Glutamatergic neuron (in vitro differentiated cells): ENCODE measurements around the gene TRPM3. TPM values are rescaled to one million over a fixed set of nuclear protein-coding genes. Genes with fewer than 3 reads are reported as not detected.

Experiments used
- DNase-seq: peaks from one replicate; pipeline ENCODE4 v3.0.0; 2022
- H3K27ac Mint-ChIP-seq: one replicate; pipeline ENCODE4 v1.8.0; 2020; ENCODE audit warnings: mild to moderate bottlenecking, mixed read lengths, inconsistent platforms; ENCODE audit not compliant: unreplicated experiment
- H3K27me3 Mint-ChIP-seq: one replicate; pipeline ENCODE4 v1.8.0; 2020; ENCODE audit warnings: mild to moderate bottlenecking, moderate library complexity, mixed read lengths, inconsistent platforms; ENCODE audit not compliant: unreplicated experiment
- H3K36me3 Mint-ChIP-seq: one replicate; pipeline ENCODE4 v1.8.0; 2020; ENCODE audit warnings: mild to moderate bottlenecking, mixed read lengths, inconsistent platforms; ENCODE audit not compliant: unreplicated experiment
- H3K4me1 Mint-ChIP-seq: one replicate; pipeline ENCODE4 v1.8.0; 2020; ENCODE audit warnings: mild to moderate bottlenecking, low read depth, mixed read lengths, inconsistent platforms; ENCODE audit not compliant: unreplicated experiment
- H3K4me3 Mint-ChIP-seq: one replicate; pipeline ENCODE4 v1.8.0; 2020; ENCODE audit warnings: mild to moderate bottlenecking, mixed read lengths, inconsistent platforms; ENCODE audit not compliant: unreplicated experiment
- H3K9me3 Mint-ChIP-seq: one replicate; pipeline ENCODE4 v1.8.0; 2020; ENCODE audit warnings: mild to moderate bottlenecking, moderate library complexity, mixed read lengths, inconsistent platforms; ENCODE audit not compliant: unreplicated experiment
- total RNA-seq: library from RNA; stranded (reverse); fragmentation: NEBNext Ultra II Directional; extraction: Animal tissue kit (Norgen Biotek cat#: 25700); gene quantifications from one replicate; pipeline ENCODE4 v1.2.1, GENCODE V29; 2021; ENCODE audit not compliant: unreplicated experiment
- TF ChIP-seq, protein P1 (sequence below): fragments of 200-600 bp; sonication (generic); IDR thresholded peaks from one replicate; pipeline ENCODE4 v1.5.0; 2021; ENCODE audit not compliant: partially characterized antibody, unreplicated experiment

The TRPM3 gene
- total RNA-seq, 1 donor from 2014 or later = 3.3 TPM

DNA sequence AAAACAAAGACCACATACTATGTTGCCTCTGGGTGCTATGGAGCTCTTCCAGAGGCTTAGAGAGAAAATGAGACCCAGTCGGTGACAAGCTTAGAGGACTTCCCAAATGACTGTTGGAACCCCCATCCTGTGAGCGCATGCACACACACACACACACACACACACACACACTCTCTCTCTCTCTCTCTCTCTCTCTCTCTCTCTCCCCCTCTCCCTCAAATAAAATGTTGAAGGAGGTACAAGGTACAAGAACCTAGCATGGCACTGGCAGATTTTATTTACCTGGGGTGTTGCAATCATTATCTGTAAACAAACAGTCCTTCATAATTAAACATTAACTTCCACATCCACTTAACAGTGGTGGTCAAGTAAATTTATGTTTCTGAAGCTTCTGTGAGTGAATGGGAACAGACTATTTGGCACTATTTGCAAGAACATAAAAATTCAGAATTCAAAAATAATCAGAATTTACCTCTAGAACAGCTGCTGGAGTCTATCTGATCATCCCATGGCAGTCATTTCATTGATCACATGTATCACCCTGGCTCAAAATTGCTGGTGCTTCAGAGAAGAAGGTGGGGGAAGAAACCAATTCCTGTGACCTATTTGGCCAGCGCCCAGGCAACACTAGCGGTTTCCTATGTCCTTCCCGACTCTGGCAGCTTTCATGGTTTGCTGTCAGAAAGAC, 24.9 kb downstream of the TRPM3 start:
- no peak overlapping the region for H3K27ac Mint-ChIP-seq
- TF ChIP-seq, protein P1, sequence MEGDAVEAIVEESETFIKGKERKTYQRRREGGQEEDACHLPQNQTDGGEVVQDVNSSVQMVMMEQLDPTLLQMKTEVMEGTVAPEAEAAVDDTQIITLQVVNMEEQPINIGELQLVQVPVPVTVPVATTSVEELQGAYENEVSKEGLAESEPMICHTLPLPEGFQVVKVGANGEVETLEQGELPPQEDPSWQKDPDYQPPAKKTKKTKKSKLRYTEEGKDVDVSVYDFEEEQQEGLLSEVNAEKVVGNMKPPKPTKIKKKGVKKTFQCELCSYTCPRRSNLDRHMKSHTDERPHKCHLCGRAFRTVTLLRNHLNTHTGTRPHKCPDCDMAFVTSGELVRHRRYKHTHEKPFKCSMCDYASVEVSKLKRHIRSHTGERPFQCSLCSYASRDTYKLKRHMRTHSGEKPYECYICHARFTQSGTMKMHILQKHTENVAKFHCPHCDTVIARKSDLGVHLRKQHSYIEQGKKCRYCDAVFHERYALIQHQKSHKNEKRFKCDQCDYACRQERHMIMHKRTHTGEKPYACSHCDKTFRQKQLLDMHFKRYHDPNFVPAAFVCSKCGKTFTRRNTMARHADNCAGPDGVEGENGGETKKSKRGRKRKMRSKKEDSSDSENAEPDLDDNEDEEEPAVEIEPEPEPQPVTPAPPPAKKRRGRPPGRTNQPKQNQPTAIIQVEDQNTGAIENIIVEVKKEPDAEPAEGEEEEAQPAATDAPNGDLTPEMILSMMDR = no peak
- H3K27me3 Mint-ChIP-seq = no peaks in the 10 kb centered on the region
- no peaks in the 10 kb centered on the region for H3K9me3 Mint-ChIP-seq
- DNase-seq = no peak
- no peaks in the 10 kb centered on the region for H3K36me3 Mint-ChIP-seq
- no peaks in the 10 kb centered on the region for H3K4me1 Mint-ChIP-seq
- no peak overlapping the region for H3K4me3 Mint-ChIP-seq

DNA sequence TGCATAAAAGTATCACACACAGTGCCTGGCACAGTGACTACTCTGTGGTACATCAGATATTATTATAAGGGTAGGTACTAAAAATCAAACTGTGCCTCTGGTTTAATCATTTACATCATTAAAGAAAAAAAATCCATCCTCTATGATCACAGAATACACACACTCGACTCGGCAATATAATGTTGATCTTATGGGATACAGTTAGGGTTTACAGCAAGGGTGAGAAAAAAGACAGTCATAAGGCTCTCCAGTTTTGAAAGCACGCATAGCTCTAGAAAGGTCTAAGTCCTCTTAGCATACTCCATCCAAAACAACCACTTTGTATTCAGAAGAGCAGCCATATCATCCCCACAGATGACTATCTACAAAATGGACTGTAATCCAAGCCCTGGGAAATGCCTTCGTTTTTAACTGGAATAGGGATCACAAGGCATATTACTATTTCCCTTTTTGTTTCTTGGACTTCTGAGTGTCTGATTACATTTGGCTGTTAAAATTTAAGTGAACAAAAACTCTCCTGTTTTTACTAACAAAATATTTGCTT, 26.6 kb downstream of the TRPM3 start:
- DNase-seq = no peak
- TF ChIP-seq, protein P1 = no peak
- H3K9me3 Mint-ChIP-seq = no peaks in the 10 kb centered on the region
- no peak overlapping the region for H3K27ac Mint-ChIP-seq
- no peaks in the 10 kb centered on the region for H3K36me3 Mint-ChIP-seq
- peaks cover 1% of the 10 kb centered on the region for H3K4me1 Mint-ChIP-seq
- no peaks in the 10 kb centered on the region for H3K27me3 Mint-ChIP-seq
- H3K4me3 Mint-ChIP-seq = no peak overlapping the region

- no peaks in the 10 kb centered on the region for H3K36me3 Mint-ChIP-seq
- no peaks in the 10 kb centered on the region for H3K9me3 Mint-ChIP-seq
- TF ChIP-seq, protein P1 = no peak
- H3K4me1 Mint-ChIP-seq = peaks cover 1% of the 10 kb centered on the region
- H3K27me3 Mint-ChIP-seq = no peaks in the 10 kb centered on the region
- no peak overlapping the region for H3K4me3 Mint-ChIP-seq
- H3K27ac Mint-ChIP-seq = no peak overlapping the region
- DNase-seq = no peak
Measured at GRCh38 chr9:71090896-71091295, 30.5 kb downstream of the TRPM3 start.

DNA sequence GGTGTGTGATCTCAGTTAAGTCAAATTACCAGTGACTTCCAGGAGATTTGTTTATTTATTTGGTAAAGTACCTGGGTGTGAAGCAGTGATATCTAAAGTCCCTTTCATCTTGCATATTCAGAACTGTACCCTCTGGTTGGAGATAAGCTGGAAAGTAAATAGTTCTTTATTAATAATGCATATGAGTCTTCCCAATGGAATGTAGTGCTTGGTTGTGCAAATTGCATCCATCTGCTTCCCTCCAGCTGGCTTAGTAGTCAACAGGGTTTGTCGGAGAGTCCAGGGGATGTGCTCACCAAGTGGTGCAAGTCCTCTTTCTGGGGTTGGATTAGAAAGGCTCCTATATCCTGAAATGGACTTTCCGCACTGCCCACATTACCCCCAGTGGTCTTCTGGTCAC, 42.0 kb downstream of the TRPM3 start:
- no peaks in the 10 kb centered on the region for H3K27me3 Mint-ChIP-seq
- DNase-seq = no peak
- H3K36me3 Mint-ChIP-seq = no peaks in the 10 kb centered on the region
- no peak overlapping the region for H3K4me3 Mint-ChIP-seq
- no peak overlapping the region for H3K27ac Mint-ChIP-seq
- H3K9me3 Mint-ChIP-seq = peaks cover 3% of the 10 kb centered on the region
- TF ChIP-seq, protein P1 = no peak
- peaks cover 9% of the 10 kb centered on the region for H3K4me1 Mint-ChIP-seq

DNA sequence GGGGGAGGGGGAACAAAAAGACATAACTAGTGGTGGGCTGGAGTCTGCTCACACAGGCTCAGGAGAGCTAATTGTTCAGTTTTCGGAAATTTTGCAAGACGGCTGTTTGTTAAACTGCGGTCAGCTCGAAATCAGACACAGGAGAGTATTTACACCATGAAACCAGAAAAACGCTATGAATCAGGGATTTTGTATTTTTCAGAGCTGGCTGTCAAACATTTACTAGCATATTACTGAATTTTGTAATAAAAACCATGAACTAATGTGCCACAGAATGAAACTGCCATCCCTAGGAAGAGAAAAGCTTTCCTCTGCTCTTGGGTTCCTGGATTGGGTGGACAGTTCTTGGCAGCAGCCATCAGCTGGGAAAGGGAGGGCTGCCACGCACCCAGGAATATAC, 45.3 kb downstream of the TRPM3 start:
- Mint-ChIP-seq H3K4me1 (peaks cover 8% of the 10 kb centered on the region), H3K9me3 (peaks cover 3% of the 10 kb centered on the region), H3K36me3 (no peaks in the 10 kb centered on the region), H3K4me3 (no peak overlapping the region), H3K27me3 (no peaks in the 10 kb centered on the region), H3K27ac (no peak overlapping the region)
- DNase-seq = no peak
- TF ChIP-seq, protein P1 = no peak
